ENCODE data around the gene AOPEP.

The AOPEP gene

DNA sequence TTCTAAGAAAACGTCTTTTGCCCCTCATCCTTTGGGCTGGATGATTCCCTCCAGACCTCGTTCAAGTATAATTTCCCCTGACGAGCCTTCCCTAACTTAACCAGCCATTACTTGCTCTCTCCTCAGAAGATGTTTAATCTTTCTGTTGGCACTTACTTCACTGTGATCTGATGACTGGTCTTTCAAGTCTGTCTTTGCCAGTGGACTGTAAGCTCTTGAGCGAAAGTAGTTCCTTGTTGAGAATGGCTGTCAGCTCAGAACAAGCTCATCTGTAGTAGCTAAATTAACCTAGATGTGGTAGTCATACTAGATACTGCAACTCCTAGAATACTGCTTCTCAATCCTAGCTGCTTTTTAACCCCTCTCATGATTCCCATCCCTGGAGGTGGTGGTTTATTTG, 125.0 kb downstream of the AOPEP start:
- no peak for DNase-seq

DNA sequence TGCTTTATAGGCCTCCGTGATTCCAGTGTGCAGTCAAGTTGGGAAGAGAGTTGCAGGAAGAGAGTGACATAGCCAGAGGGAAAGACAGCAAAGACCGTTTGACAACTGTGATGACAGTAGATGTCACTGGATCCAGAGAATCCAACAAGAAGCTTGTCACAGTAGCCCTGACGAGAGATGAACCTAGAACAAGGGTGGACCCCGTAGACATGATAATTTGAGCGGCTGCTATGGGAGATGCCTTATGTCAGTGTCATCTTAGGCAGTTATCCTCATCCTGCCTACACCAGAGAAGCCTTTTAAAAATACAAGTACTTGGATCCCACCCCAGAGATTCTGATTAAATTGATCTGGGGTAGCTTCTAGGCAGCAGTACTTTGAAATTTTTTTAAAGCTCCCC, 125.4 kb downstream of the AOPEP start:
- DNase-seq: no peak

DNA sequence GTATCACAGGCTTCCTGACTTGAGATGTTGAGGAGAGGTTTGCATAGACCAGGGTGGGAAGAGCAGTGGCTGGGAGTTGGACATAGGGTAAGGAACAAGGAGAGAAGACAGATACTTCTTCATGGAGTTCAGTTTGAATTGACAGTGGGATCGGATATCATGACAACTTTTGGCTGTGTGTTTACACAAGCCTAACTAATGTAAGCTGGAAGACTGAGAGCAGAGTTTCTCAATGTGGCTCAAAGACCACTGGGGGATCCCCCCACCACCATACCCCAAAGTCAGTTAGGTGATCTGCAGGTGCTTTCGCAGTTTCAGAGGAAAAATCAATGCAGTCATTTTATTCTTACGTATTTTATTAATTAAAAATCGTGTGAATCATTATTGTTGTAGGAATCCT, 125.9 kb downstream of the AOPEP start:
- no peak for DNase-seq

DNA sequence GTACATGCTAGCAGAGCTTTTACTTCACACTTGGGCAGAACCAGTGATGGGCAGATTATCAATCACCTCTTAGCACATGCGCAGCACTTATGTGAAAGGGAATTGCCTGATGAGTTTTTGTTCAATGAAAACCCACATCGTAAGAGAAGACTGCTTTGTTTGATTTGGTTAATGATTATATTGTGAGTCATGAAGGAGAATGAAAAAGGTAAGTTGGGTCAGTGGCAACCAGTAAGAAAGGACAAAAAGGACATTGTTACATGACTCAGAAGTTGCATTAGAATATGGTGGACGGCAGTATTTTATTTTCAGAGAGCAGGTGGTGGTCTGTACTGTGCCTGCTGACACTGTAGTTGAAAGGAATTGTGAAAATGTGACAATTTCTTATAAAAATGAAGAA, 127.4 kb downstream of the AOPEP start:
- DNase-seq: no peak

DNA sequence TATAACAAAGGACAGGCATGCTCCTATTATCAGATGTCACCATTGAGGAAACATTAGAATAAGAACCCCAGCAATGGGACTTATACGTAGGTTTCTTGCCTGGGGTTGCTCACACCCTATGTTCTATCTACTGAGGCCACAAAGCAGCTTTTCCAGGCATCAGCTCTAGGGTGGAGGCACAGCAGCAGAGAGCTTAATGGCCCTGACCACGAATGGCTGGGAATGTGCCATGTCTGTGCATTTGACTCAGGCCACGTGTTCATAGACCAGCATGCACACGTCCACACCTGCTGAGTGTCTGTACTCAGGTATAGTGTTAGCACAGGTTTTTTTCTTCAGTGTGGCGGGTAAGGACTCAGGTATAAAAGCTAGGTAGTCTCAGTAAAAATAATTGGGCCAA, 129.4 kb downstream of the AOPEP start:
- DNase-seq: no peak

DNA sequence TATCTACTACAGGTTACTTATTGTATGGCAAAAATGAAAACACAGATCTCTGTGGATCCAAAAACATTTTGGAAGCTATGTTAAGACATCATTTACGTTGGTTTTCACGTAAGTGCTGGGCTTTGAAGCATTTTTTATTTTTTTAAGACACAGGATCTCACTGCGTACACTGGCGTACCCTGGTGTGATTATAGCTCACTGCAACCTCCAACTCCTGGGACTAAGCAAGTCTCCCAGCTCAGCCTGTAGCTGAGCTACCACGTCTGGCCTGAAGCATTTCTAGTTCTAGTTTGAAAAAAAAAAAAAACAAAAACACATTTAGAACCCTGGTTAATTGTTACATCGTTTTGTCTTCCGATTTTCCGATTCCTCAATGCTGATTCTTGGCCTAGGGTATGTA, 131.3 kb downstream of the AOPEP start:
- no peak for DNase-seq

DNA sequence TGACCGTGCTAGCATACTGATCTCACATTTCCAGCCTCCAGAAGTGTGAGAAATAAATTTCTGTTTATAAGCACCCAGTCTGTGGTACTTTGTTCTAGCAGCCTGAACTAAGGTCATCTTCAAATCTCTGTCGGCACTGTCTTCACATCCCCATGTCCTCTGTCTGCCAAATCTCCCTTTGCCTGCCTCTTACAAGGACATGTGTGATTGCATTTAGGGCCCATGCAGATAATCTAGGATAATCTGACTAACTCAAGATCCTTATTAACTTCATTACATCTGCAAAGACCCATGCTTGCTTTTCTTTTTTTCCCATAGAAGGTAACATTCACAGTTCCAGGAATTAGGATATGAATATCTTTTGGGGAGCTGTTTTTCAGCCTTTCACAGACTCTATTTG, 132.7 kb downstream of the AOPEP start:
- DNase-seq: no peak

DNA sequence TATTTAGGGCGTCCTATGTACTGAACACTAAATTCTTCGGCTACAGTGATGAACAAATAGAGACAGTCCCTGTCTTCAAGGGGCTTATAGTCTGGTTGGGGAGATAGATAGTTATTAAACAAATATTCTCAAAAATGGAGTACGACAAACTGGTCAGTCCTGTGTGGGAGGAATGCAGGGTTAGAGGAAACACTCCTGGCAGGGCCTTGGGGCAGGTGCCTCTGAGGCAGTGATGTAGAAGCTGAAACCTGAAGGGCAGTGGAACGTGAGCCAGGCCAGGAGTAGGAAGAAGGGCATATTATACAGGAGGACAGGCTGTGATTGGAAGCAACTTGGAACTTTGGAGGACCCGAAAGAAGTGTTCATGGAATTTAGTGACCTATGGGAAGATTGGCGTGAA, 133.4 kb downstream of the AOPEP start:
- DNase-seq: no peak

DNA sequence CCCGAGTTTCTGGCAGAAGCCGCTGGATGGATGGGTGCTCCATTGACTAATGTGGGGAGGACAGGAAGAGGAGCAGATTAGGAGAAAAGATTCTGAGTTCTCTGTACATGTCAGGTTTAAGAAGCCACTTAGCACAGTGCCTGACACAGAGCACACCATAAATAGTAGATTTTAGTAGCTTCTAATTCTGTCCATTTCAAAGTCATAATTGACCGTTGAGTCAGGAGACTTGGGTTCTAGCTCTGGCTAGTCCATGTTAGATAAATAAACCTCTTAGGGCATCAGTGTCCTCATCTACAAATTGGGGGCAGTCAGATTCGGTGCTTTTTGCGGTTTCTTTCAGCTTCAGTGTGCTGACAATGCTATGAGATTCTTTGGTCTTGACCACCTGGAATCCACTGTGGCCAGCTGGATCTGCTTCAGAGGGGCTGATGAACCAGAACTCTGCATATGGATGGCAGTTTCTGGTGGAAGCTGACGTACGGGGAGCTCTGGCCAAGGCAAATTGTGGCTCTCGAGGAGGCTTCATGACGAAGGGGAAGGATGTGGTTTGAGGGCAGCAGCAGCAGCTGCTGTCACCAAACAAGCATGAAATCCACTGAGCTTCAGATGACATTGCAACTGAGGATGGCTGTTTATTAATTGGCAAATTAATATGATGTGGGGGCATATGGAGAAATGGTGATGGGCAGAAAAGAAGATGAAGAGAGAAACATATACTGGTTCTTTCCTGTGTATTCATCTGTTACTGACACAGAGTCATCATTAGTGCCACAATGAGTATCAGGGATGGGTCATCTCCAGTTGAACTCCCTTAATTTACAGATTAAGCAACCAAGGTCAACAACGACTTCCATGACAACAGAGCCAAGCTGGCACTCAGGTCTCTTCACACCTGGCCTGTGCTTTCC, 134.4 kb downstream of the AOPEP start:
- peak; percentile 48 to 63 (median 60) for DNase-seq

DNA sequence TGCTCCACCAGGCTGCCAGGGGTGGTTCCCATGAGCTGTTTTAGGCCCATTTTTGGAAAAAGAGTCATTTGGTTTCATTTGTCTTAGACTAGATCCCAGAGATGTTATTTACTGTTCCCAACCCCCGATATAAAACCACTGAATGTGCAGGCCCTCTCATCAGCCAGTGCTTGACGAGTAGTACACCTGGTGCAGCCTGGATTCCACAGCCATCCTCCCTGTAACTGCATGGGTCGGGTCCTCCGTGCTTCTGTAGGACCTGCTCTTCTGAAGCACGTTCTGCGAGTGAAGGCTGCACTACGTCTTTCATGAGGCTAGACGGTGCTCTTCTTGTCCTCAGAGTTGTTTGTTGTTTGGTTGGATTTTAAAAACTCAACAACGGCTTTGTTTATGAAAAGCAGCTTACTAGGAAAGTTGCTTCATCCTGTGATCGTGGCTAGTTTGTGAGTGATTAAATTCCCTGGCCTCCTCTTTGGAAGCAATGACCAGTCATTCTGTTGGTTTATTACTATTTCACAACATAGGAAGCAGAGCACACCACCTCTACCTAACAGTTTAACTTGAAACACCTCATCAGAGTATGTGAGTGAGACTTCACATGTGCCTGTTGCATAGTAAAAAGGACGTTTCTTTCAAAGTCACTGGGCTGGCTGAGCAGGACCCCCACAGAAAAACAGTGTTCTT, 135.2 kb downstream of the AOPEP start:
- no peak for DNase-seq

DNA sequence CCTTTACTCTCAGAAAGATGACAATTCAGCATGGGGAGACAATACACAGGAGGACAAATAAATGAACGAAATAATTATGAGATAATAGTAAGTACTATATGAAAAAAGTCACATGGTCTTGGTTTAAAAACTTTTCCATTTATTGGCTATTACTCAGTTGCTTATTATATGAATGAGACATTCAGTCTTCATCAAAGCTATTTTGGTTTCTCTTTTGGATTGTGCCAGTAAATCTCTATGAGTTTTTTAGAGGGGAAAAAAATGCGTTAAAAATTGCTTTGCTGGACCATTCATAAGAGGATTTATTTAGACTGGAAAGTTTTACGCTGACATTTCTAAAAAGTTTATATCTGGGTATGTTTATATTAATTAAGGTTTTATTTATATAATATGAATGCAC, 137.7 kb downstream of the AOPEP start:
- DNase-seq: peak in 1 of 3 donors; percentile 35

DNA sequence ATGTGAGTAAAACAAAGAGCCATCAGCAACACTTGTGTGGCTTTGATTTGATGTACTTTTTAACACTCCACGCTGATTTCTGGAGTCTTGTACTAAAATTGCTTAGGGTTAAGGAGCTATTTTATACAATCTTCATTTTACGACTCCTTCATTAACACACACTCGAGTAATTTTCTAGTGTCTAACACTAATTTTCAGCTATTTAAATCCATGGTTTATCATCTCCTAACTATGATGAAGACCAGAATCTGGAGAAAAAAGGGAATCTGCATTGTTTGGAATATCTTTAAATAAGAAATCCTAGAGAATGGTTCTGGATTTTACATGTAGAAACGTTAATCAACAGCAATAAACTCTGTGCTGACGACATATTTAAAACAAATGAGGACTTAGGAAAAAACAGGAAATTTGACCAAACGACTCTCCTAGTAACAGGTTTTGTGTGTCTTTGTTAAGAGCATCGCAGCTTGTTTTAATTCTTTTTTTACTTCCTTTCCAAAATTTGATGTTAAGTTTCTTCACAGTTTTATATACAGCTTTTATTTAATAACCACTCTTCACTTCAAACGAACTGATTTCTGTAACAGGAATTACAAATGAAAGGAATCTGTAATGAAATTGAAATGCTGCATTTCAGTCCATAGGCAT, 138.5 kb downstream of the AOPEP start:
- DNase-seq: no peak

DNA sequence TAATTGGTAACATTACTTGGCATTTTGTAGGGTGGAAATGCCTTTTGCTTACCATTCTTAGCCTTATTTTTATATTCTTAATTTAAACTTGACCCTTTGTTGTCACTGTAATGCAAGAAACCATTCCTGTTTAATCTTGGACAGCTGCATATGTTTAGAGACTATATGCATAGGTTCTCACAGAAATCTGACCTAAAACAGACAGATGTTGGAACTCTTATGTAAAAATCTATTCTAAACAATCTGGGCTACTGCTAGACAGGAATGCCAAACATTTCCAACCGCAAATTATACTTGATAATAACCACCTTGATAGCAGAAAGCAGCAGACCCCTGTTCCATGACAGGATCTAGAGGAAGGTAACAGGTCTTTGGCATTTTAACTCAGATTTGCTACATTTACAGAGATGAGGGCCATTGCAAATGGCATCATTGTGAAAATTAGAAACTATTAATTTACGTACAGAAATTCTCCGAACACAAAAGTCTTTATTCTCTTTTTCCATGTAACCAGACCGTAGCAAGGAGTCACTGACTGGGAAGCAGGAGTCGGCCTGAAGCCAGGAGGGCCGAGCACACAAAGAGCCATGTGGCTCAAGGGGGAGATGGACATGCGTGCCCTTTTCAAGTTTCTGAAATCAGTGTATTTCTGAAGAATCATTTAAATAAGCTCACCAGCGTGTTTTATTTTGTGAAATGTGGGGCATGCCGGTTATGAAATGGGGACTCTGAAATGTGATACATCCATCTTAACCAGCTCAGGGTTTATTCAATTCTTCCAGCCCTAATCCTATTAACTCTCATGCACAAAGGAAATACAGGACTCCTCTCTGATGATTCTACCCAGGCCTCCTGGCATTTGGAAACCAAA, 139.3 kb downstream of the AOPEP start:
- DNase-seq: no peak

DNA sequence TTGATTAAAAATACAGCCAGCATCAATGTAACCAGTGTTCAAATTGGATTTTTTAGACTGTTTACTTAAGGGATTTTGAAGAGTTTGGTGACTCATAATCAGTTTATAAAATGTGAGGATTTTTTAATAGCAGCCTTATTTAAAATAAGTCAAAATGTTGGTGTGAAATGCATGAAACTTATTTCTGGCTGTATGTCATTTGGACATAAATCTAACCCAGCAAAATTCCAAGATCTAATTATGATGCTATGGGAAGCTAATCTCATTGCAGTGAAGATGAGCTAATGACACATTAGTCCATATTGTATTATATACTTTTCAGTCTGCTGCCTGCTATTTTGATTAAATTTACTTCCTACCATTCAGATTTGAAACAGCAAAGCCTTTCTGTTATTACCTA, 140.3 kb downstream of the AOPEP start:
- DNase-seq: no peak

DNA sequence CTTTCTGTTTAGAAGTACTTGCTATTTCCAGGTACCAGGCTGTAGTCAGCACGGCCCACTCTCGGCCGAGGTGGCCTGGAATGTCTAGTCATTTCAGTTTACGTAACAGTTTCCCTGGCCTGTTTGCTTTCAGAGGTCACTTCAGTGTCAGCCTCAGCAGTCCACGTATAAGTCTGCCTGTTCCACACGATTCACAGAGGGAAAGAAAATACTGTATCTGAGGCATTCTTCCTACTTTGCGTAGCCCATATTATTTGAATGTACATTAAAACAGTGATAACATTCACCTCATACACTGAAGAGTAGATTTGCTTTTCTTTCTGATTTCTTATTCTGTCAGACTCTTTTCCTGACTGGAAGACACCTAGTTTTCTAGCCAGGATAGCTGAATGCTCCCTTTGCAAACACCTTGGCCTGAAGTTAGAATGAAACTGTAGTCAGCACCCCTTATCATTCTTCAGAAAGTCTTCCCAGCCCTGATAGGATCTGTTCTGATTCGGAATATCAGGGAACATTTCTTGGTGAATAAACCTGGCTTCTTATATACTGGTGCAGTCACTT, 140.9 kb downstream of the AOPEP start:
- peak; percentile 36 to 48 (median 37) for DNase-seq

DNA sequence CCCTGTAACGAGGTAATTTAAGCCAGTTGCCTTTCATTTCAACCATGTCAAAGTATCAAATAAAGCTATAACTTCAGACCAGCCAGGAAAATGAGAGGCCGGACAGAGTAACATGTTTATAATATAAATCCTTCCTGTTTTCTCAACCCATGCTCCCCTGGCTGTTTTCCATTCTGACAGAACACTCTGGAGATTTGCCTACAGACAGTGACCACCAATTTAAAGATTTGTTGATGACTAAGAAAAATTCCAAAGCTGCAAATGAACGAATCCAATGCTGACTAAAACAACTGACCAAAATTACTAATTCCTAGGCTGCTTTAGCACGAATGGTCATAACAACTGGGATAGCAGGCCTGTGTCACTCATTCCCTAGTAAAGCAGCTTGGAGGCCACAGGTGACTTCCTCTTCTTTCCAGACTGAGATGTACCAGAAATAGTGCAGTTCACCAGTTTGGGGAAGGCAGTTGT, 141.4 kb downstream of the AOPEP start:
- DNase-seq: peak; percentile 43 to 79 (median 59)

DNA sequence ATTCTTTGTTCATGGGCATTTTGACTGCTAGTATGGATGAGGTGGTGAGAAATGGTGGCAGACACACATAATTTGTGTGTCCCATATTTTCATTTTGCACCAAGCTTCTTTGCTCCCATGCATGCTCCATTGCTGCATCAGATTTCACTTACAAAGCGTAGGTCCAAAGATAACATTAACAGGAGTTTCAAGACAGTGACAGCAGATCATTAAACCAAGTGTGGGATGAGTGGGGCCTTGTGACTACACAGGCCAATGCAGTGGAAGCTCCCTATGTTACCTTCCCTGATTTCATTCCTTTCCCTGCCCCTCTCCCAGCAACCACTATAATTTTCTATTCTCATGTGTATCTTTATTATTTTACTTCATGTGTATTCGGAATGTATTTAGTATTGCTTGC, 142.0 kb downstream of the AOPEP start:
- DNase-seq: no peak

DNA sequence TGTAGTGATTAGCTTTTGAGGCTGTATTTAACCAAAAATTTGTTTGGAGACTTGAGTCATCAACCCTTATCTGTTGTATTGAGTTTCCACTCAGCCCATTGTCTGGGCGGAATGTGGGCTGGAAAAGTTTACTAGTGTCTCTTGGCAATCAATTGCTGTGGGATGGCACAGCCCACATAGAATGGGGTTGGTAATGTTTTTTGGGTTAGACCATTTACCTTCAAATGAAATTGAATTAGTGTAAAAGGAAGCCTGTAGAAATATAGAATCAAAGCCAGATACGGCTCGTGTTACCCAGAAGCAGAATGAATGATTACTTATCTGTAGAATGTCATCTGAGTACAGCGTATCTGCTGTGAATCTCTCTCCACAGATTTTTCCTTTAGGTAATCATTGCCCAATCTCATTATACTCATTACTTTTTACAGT, 142.9 kb downstream of the AOPEP start:
- DNase-seq: no peak

DNA sequence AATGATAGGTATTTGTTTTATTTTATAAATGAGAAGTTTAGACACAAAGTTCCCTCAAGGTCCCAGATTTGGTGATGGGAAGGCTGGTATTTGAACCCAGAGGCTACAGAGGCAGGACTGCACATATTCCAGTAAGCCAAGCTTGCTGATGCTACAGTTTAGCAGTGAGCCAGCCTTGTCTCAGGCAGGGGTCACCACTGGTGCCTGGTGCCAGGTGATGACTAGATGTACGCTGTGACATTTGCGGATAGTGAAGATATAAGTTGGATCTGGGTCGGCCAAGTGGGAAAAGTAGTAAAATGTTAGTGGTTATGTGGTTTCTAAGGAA, 143.9 kb downstream of the AOPEP start:
- DNase-seq: no peak

DNA sequence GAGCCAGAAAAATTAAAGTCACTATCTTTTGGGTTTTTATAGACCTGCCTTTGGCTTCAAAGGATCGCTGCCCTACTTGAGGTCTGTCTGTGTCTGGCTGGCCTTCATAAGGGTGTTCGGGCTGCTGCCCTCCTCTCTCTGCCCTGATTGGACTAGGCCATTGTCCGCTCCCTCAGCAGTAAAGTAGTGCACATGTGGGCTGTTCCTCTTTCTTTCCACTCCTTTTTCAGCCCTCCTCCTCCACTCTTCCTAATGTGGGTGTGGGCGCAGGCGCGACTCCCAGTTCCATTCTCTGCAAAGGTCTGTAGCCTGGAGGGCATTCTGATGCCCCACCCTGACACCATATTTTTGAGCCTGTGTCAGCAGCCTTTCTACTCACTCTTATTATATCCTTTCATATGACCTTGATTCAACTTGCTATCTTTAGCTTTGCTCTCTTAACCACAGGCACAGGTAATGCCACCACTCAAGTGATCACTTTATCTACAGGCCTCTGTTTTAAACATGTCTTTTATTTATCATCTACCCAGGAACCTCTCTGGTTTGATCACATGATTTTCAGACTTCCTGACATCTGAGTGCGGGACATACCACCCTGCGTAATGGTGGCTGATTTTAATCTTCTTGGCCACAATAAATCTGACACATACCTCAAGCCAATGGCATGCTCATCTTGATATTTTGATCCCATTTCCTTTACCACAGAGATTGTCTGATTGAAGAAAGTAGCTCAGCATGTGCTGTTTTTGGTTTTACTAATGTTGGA, 144.5 kb downstream of the AOPEP start:
- no peak for DNase-seq

DNA sequence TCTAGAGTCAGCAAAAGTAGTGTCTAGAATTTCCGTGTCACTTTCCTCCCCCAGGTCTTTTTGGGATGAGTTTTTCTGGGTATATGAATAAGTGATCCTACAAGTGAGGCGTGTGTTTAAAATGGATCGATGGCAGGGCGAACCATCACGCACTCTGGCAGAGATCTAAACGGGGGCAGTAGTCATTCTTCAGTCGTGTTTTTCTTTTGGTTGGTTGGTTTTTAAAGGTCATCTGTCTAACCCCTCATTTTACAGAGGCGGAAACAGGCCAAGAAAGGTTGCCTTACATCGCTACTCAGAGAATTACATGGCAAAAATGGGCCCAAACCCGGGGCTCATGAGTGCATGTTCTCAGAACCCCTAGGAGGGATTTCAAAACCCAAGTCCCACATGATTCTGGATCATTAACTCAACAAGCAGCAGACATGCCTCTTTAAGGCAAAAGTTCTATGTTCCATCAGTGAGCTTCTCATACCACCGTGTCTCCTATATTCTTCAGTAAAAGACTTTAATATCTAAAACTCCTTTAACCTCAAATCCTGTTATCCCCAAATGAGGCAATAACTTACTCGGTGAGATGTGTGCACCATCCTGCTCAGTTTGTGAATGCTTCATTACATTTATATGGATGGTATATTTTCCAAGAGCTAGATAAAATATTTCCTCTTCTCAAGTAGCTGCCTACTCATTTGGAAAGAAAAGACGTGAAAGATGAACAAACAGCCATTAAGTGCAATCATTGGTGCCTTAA, 145.8 kb downstream of the AOPEP start:
- DNase-seq: no peak

Measured in suppressor macrophage treated with lipopolysaccharide for 1 hour (primary cell).